Measurements from ENCODE around the gene ACVR1B. TPM values are rescaled to one million over a fixed set of nuclear protein-coding genes. Genes with fewer than 3 reads are reported as not detected.

Gene ACVR1B
- total and polyA plus RNA-seq, 2 of the 8 experiments (the other 6 are each of a cell fraction or from before 2014, with no cell fraction given), result 16.0 to 19.2 TPM

- H3K79me2 ChIP-seq (ENCODE audit: control insufficient read depth in 1 of 2, insufficient read depth in 2 of 2, low read length in 2 of 2), result peaks cover 0 to 27% of the 10 kb centered on the region in 2 experiments; a peak in 1 of 4 replicates
- H2BK20ac ChIP-seq (ENCODE audit: low read length), result no peak overlapping the region
- no peak for TF ChIP-seq CBX5 (IDR thresholded peaks at IDR 0.05; ENCODE audit: low read depth, low read length)
- no peak for TF ChIP-seq CHD1 (IDR thresholded peaks at IDR 0.05; ENCODE audit: low read depth, low read length)
- WGBS, 2 experiments (ENCODE audit: extremely low coverage in 1 of 2, insufficient coverage in 1 of 2, insufficient read length in 1 of 2, insufficient replicate concordance in 2 of 2, low coverage in 1 of 2, low lambda C conversion rate in 2 of 2, missing lambda C conversion rate in 1 of 2), result 86% methylated on average over 2 of the region's 2 CpGs; no CpG with 5 or more reads in 1 of the 2 experiments
- H3K14ac ChIP-seq (ENCODE audit: insufficient read length), result no peak overlapping the region
- POLR2A ChIA-PET (ENCODE audit: partially characterized antibody), result interaction anchor here (0.6 kb wide), 1 partner anchor 143 kb away, joined by 3 read pairs; no protein-coding TSS in a partner anchor
- peaks cover 6% of the 10 kb centered on the region; the same call in 1 of the 2 replicates for H3K79me1 ChIP-seq (ENCODE audit: low read depth, low read length)
- H3K23ac ChIP-seq (ENCODE audit: insufficient read length), result no peak overlapping the region
- CTCF ChIA-PET (ENCODE audit: partially characterized antibody), result interaction anchor here (0.7 to 4.9 kb wide), 25 partner anchors 8 to 204 kb away, joined by 3 to 55 read pairs (median 6); partner anchors contain the start of genes ACVRL1 and ANKRD33
- no peak overlapping the region for H3K9ac ChIP-seq (replicated peaks in 1 of 4; ENCODE audit: extremely low read depth in 1 of 4, low read depth in 3 of 4, low read length in 3 of 4)
- no peaks in the 10 kb centered on the region for H3K23me2 ChIP-seq (ENCODE audit: low read depth, low read length)
- H3K56ac ChIP-seq (replicated peaks; ENCODE audit: insufficient read length, low read depth, low read length), result no peak overlapping the region
- no peaks in the 10 kb centered on the region for H3K27me3 ChIP-seq (replicated peaks in 1 of 4; ENCODE audit: control insufficient read depth in 3 of 4, extremely low read depth in 1 of 4, insufficient read depth in 3 of 4, low read length in 3 of 4)
- no peak for DNase-seq (ENCODE audit: low read depth in 1 of 2, low spot score in 2 of 2)
- no peak overlapping the region for H2AK5ac ChIP-seq (ENCODE audit: low read depth, low read length)
- H3K9me3 ChIP-seq (ENCODE audit: insufficient read depth in 2 of 2, low read depth in 1 of 2, low read length in 1 of 2), result no peaks in the 10 kb centered on the region; a peak in 1 of 4 replicates
- no peak overlapping the region for H2BK120ac ChIP-seq (replicated peaks; ENCODE audit: low read depth, low read length)
- H4K20me1 ChIP-seq (replicated peaks in 1 of 2; ENCODE audit: control insufficient read depth in 1 of 2, insufficient read depth in 2 of 2, low read length in 2 of 2), result peaks cover 9 to 17% of the 10 kb centered on the region in 2 experiments
- H2BK12ac ChIP-seq (ENCODE audit: low read depth, low read length), result no peak overlapping the region
- H2BK5ac ChIP-seq (ENCODE audit: low read depth, low read length), result no peak overlapping the region
- no peak overlapping the region for H3K4me2 ChIP-seq (ENCODE audit: insufficient read depth in 1 of 2, low read depth in 2 of 2, low read length in 2 of 2)
- H3K4me3 ChIP-seq (ENCODE audit: extremely low read depth in 1 of 4, insufficient read depth in 2 of 4, low read depth in 3 of 4, low read length in 4 of 4), result no peak overlapping the region
- no peak for FAIRE-seq
- no peak overlapping the region for H3K4ac ChIP-seq (replicated peaks; ENCODE audit: insufficient read length, low read depth, low read length)
- H4K5ac ChIP-seq (ENCODE audit: insufficient read length, low read depth, low read length), result no peak overlapping the region
- no peak overlapping the region for H3K18ac ChIP-seq (ENCODE audit: extremely low read depth, low read length)
- H4K8ac ChIP-seq (ENCODE audit: extremely low read depth, insufficient read depth, low read length), result no peak overlapping the region
- no peak overlapping the region for H3K27ac ChIP-seq (ENCODE audit: low read depth, low read length)
- H2AFZ ChIP-seq (ENCODE audit: low read length), result no peak overlapping the region
- no peaks in the 10 kb centered on the region for H3K36me3 ChIP-seq (ENCODE audit: control insufficient read depth in 2 of 4, insufficient read depth in 4 of 4, low read length in 3 of 4)
- peaks cover 0 to 12% (median 6%) of the 10 kb centered on the region in 4 experiments; a peak in 5 of 7 replicates for H3K4me1 ChIP-seq (replicated peaks in 1 of 4; ENCODE audit: control insufficient read depth in 3 of 4, insufficient read depth in 4 of 4, low read length in 3 of 4)
- H4K91ac ChIP-seq (replicated peaks; ENCODE audit: insufficient read length, low read length), result no peak overlapping the region
- H2BK15ac ChIP-seq (ENCODE audit: low read length), result no peak overlapping the region
These were observed 18.1 kb downstream of the ACVR1B start for GRCh38 chr12:51969643-51970042.
